Measurements from ENCODE around the gene FAM171A1.

DNA sequence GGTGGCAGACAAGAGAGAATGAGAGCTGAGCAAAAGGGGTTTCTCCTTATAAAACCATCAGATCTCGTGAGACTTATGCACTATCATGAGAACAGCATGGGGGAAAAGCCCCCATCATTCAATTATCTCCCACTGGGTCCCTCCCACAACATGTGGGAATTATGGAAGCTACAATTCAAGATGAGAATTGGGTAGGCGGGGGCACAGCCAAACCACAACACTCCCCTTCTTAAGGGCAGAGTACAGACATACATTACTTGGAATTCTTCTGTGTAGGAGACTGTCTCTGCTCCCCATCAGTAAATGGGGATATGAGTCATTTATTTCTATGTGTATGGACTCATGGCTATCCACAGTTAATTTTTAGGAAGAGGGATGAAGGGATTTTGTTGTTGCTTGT is 31.2 kb downstream of the FAM171A1 start:
- no peak for TF ChIP-seq POLR2A (IDR thresholded peaks at IDR 0.05; ENCODE audit: low read depth, low read length)
- TF ChIP-seq POLR2AphosphoS5 (IDR thresholded peaks at IDR 0.05; ENCODE audit: low read depth, low read length) = no peak

Data from GM12891 (cell line).